NCI-H2196 (cell line): Measurements from ENCODE around the gene CCDC12.

Experiments
- DNase-seq: peaks from one replicate; lab custom pipeline; 2025; ENCODE audit not compliant: unreplicated experiment; lab: John Stamatoyannopoulos, UW

The CCDC12 gene

DNA sequence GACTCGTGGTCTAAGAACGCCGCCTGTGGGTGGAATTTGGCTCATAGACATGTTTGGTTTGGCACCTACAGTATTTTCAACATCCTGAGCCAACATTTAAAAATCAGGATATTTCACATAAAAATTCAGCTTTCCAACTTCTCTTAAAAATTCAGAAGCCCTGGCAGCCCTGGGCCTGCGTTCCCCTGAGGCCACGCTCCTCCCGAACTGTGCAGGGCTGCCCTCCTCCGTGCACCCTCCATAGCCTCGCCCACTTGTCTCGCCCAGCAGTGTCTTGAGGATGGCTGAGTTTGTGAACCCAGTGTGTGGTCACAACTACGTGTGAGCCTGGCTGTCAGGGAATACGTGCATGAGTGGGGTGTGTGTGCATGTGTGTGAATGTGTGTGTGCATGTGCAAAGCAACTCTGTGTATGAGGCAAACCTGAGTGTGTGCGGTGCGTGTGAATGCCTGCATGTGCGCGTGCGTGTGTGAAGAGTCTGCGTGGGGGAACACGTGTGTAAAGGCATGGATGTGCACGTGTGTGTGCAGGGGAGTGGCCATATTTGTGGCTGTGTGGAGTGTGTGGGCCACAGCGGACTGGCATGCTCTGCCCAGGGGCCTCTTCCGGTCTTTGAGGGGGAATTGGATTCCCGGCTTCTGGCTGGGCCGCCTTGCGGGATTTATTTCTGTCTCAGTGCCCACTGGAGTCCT, 68.1 kb downstream of the CCDC12 start:
- no peak for DNase-seq

DNA sequence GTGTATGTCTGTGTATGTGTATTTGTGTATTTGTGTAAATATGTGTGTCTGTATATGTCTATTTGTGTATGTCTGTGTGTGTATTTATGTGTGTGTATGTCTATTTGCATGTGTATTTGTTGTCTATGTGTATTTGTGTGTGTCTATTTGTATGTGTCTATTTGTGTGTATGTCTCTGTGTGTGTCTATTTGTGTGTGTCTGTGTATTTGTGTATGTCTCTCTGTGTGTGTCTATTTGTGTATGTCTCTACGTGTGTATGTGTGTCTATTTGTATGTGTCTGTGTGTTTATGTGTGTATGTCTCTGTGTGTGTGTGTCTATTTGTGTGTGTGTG, 68.6 kb downstream of the CCDC12 start:
- no peak for DNase-seq

- DNase-seq: no peak
Observed at GRCh38 chr3:46907271-46907670, 69.3 kb downstream of the CCDC12 start.

GRCh38 chr3:46906471-46907058, 70.0 kb downstream of the CCDC12 start:
- DNase-seq: no peak

DNA sequence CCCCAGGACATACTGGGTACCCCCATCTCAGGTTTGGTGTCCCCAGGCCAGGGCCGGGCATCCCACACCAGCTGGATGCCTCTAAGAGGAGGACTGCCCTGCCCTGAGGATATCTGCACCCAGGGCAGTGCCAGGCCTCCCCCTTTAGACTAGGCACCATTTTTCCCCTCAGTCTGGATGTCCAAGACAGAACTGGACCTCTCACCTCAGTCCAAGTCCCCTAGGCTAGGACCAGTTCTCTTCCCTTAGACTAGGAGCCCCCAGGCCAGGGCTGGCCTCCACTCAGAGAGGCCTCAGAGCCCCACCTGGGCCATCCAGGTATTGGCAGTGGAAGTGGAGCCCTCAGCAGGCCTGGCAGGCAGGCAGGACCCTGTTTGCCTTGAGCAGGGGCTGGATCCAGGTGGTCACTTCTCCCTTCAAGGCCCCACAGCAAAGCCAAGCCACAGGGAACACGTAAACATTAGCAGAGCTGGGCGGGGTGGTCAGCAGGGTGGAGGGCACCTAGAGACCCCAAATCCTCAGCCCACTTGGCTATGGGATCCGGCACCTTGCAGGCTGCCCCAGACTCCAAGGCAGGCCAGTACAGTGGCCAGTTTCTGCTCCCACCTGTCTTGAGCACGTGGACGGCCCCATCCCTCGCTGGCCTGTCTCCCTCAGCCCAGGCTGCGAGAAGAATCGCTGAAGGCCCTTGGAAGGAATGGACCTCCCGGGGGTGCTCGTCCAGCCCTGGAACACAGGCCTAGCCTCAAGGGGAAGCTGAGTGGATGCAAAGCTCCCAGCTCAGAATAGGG, 70.7 kb downstream of the CCDC12 start:
- DNase-seq: no peak

GRCh38 chr3:46905213-46905560, 71.4 kb downstream of the CCDC12 start:
- DNase-seq: no peak

GRCh38 chr3:46904303-46905212, 72.0 kb downstream of the CCDC12 start:
- no peak for DNase-seq

DNA sequence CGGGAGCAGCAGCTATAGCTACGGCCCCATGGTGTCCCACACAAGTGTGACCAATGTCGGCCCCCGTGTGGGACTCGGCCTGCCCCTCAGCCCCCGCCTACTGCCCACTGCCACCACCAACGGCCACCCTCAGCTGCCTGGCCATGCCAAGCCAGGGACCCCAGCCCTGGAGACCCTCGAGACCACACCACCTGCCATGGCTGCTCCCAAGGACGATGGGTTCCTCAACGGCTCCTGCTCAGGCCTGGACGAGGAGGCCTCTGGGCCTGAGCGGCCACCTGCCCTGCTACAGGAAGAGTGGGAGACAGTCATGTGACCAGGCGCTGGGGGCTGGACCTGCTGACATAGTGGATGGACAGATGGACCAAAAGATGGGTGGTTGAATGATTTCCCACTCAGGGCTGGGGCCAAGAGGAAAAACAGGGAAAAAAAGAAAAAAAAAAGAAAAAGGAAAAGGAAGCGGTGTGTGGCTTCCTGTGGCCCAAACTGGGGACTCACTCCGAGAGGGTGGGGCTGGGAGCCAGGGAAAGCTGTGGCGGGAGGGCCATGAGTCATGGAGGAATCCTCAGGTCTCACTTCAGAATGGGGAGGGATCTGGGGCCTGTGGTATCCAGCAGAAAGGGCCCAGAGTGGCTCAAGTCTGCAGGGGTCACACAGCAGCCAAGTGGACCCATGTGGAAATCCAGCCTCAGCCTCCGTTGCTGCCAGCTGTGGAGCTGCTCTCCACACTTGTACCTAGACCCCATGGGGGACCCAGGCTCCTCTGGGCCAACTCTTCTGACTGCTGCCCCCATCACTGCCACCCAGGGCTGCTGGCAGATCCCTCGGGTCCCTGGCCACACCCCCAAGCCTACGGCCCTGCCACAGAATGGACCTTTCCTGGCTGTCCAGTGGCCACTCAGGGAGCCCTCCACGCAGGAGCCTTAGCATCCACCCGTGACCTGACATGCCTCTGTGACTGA, 72.9 kb downstream of the CCDC12 start:
- no peak for DNase-seq

- DNase-seq: no peak
Observed at GRCh38 chr3:46902188-46902631, 74.3 kb downstream of the CCDC12 start.

GRCh38 chr3:46901591-46902187, 74.9 kb downstream of the CCDC12 start:
- DNase-seq: no peak

- no peak for DNase-seq
Observed at GRCh38 chr3:46901061-46901460, 75.5 kb downstream of the CCDC12 start.

DNA sequence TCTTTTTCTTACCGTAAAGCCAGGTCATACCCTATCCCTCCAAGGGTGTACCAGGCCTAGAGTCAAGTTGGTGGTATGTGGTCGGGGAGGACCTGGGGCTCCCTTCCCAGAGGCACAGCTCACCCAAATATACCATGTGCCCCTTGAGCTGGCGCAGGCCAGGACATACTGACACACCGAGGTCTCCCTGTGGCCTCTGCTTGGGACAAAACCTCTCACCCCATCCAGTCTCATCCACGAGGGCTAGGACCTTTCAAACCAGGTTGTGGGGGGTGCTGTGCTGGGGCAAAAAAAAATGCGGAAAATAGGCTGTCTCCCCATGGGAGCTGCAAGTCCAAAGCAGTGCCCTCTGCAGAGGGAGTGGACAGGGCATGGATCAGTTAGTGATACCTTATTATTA, 76.2 kb downstream of the CCDC12 start:
- no peak for DNase-seq

DNA sequence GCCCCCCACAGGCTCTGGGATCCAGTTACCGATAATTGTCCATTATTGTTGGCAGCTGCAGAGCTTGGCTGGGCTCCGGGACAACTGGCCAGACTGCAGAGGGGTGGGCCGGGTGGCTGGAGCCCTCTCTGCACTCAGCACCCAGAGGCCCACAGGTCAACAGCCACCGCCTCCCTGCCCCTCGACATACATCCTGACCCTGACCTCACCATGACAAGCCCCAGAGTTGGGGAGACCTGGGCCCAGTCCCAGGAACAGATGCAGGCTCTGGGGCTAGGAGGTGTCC, 76.6 kb downstream of the CCDC12 start:
- peak; percentile 48 for DNase-seq

DNA sequence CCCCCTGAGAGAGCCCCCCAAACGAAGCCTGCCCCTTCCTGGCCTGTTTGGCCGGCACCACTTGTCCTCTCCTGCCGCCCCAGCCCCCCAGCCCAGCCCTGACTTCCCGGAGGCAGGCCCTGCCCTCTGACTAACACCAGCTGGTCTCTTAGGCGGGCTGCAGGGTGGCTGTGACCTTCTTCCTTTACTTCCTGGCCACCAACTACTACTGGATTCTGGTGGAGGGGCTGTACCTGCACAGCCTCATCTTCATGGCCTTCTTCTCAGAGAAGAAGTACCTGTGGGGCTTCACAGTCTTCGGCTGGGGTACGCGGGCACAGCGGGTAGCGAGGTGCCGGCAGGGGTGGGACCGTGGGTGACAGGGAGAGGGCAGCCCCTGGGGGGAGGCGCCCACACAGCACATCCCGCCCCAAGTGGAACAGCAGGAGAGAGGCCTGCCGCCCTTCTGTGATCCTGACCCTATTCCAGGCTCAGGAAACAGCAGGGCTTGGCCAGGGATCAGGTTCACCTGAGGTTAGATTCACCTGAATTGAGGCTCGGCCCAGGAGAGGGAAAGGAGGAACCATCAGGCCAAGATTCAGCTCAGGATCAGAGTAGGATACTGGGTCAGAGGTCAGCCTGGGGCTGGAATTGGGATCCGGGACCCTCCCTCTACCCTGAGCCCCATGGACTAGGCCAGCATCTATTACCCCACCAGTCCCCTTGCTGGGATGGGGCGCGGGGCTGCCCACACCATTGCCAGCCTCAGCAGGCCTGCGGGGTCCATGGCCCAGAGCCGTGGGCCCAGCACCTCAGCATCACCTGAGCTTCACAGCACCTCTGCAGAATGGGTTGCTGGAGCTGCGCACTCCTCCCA, 77.2 kb downstream of the CCDC12 start:
- no peak for DNase-seq

GRCh38 chr3:46898321-46899150, 78.0 kb downstream of the CCDC12 start:
- DNase-seq: no peak

DNA sequence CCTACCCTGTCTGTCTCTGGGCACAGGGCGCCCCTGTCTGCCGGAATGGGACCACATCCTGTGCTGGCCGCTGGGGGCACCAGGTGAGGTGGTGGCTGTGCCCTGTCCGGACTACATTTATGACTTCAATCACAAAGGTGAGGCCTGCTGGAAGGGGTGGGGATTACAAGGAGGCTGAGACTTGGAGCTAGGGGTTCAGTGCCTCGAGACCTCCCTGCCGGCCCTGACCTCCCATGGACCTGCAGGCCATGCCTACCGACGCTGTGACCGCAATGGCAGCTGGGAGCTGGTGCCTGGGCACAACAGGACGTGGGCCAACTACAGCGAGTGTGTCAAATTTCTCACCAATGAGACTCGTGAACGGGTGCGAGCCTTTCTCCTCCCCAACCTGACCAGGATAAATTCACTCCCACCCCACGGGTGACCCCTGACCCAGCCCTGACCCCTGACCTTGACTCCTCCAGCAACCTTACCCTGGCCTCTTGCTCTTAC, 78.7 kb downstream of the CCDC12 start:
- DNase-seq: no peak

GRCh38 chr3:46897031-46897430, 79.5 kb downstream of the CCDC12 start:
- no peak for DNase-seq

GRCh38 chr3:46896386-46896785, 80.2 kb downstream of the CCDC12 start:
- DNase-seq: no peak
